ENCODE measurements around the gene AIFM2.

- TF ChIP-seq CTCF (IDR thresholded peaks at IDR 0.05; ENCODE audit: borderline replicate concordance, extremely low read depth, low read length, poor library complexity, severe bottlenecking): no peak
- TF ChIP-seq EZH2 (IDR thresholded peaks at IDR 0.05; ENCODE audit: borderline replicate concordance, low read depth, low read length, severe bottlenecking): no peak
Observed at GRCh38 chr10:70098271-70098670, 34.4 kb downstream of the AIFM2 start.

All from DND-41 (cell line).